Islet precursor cell (in vitro differentiated cells): ENCODE data around the gene TAPT1.
A peak's percentile ranks its signal among the peaks of the same experiment; 100 is the strongest.

Source experiments
- DNase-seq: peaks from one replicate; pipeline ENCODE4 v3.0.0-alpha.2; 2018

The TAPT1 gene

GRCh38 chr4:16125571-16126445, 100.5 kb downstream of the TAPT1 start:
- peak; percentile 74 for DNase-seq

GRCh38 chr4:16124232-16124631, 102.0 kb downstream of the TAPT1 start:
- no peak for DNase-seq

- no peak for DNase-seq
Measured at GRCh38 chr4:16123356-16124084, 102.8 kb downstream of the TAPT1 start.

- DNase-seq = no peak
Measured at GRCh38 chr4:16122784-16123183, 103.5 kb downstream of the TAPT1 start.

GRCh38 chr4:16122308-16122711, 104.0 kb downstream of the TAPT1 start:
- DNase-seq = no peak

GRCh38 chr4:16120720-16121119, 105.6 kb downstream of the TAPT1 start:
- DNase-seq = no peak

GRCh38 chr4:16119981-16120380, 106.3 kb downstream of the TAPT1 start:
- DNase-seq = no peak

GRCh38 chr4:16118090-16118489, 108.2 kb downstream of the TAPT1 start:
- no peak for DNase-seq

GRCh38 chr4:16117164-16117563, 109.1 kb downstream of the TAPT1 start:
- DNase-seq = no peak

GRCh38 chr4:16116493-16116990, 109.7 kb downstream of the TAPT1 start:
- DNase-seq = no peak

- DNase-seq = no peak
Measured at GRCh38 chr4:16116019-16116418, 110.3 kb downstream of the TAPT1 start.

- no peak for DNase-seq
Measured at GRCh38 chr4:16114546-16114945, 111.7 kb downstream of the TAPT1 start.

GRCh38 chr4:16113741-16114140, 112.5 kb downstream of the TAPT1 start:
- no peak for DNase-seq

GRCh38 chr4:16111533-16111932, 114.7 kb downstream of the TAPT1 start:
- no peak for DNase-seq

- no peak for DNase-seq
Measured at GRCh38 chr4:16110661-16111290, 115.5 kb downstream of the TAPT1 start.
